HUDEP-2 (cell line): ENCODE data around the gene CORO7.
"Not testable (repeated sequence)": the region's sequence is repeated elsewhere in the genome, so short reads cannot be mapped to it uniquely, and the experiment has no call there.

Source experiments
- DNase-seq, 76 experiments: peaks; one replicate each; lab custom pipeline; 2025; ENCODE audit not compliant: unreplicated experiment in 76 of 76; lab: John Stamatoyannopoulos, UW

CORO7 gene

DNA sequence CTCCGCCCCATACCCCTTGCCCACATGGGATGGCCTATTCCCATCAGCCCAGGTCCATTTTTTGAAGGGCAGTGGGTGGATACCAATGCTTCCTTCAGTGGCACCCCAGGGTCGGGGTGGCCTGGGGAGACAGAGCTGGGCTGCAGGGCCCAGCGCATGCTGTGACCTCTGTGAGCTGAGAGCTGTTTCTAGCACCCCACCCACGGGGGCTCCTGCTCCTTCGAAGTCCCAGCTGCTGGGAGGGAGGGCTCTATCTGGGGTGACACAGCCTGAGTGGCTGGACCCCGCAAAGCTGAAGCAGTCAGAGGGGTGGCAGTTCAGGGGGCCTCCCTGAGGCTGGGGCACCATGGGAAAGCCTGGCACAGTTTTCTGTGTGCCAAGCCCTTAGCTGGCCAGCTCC, 76.0 kb downstream of the CORO7 start:
- no peak for DNase-seq

DNA sequence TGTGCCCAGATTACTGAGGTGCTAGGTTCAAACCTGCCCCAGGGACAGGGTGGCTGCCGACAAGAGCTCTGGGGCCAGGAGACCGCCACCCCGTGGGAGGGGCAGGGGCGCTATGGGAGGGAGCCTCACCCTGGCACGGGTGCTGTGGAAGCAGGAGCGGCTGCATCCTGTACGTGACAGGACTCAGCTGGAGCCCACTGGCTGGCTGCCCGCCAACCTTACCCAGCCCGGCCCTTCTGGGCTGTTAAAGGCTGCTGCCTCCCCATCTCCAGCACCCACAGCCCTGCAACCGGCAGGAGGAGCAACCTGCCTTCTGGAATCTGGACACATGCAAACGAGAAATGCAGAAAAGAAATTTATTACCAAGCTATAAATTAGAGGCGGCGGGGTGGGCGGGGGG, 76.5 kb downstream of the CORO7 start:
- DNase-seq: peak in 7 of 76 experiments; percentile 6 to 15 (median 10)

DNA sequence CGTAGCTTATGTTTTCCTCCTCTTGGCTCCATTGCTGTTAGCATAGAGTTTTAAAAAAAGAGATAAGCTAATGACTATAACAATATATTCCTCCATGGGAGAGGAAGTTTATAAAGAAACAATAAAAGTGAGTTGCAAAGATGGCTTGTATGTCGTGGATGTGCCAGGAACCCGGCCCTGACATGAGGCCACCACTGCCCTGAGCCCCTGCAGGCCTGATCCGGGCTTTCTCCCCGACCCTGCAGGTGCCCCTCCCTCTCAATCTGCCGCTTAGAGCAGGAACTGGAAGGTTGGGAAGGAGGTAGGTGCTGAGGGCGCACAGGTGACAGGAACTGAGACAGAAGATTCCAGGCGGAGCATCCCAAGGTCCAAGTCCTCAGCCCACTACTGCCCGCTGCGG, 76.9 kb downstream of the CORO7 start:
- no peak for DNase-seq

DNA sequence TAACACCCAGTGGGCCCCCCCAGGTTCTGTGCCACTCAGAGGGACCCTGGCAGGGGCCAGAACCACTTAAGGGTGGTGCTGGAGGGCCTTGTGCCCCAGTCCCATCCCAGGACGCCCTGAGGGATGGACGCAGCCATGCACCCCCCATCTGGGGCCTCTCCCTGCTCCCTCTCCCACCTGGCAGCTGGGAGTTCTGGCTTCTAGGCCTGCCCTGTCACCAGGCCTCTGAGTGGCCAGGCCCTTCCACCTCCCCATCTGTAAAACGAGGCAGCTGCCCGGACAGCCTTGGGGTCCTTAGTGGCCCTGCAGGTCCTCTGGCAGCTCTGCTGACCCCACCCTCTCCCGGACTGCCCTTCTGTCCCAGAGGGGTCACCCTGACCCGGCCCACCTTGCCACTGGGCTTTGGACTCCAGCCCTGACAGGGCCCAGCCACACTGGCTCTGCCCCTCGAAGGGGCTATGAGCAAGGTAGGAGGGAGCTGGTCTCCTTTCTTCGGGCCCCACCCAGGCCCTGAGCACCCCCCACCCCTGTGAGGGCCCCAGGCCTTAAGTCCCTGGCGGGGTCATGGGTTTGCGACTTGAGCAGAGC, 77.6 kb downstream of the CORO7 start:
- no peak for DNase-seq

DNA sequence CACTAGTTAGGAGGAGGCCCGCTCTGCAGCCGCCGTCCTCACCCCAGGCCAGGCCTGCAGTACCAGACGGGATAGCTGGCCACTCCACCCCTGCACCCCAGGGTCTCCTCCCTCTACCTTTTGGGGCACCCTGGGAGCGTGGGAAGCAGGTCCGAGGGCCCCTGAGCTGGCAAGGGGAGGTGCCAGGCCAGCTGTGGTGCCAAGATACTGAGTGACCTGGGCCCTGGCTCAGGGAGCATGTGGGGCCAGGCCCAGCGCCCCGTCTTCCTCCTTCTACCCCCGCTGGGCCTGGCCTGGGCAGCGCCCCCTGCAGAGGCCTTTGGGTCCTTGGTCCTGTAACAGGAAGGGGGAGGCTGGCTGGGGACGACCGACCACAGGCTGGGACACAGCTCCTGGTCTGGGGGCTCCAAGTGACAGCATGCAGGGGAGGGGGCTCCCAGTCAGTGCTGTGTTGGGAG, 78.2 kb downstream of the CORO7 start:
- DNase-seq: no peak

DNA sequence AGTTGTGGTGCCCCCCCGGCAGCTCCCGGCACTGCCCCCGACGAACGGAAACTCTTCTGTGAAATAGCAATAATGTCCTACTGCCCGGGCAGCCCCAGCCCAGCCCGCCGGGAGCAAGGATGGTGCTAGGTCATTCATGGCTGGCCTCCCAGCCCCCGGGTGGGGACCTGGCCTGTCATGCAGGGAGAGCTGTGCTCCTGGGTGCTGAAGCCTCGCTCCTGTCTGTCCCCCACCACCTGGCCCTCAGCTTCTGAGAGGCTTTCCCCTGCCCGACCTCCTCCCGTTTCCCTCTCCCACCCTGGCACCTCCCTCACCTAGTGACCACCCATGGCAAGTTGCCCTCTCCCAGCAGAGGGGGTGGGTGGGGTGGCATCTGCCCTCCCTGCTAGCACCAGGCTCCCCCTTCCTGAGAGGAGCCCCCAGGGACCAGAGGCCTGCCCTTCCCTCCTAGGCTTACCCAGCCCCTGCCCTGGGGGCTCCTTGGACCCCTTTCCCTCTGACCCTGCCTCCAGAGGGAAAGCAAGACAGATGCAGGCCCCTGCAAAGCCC, 78.8 kb downstream of the CORO7 start:
- DNase-seq: no peak

DNA sequence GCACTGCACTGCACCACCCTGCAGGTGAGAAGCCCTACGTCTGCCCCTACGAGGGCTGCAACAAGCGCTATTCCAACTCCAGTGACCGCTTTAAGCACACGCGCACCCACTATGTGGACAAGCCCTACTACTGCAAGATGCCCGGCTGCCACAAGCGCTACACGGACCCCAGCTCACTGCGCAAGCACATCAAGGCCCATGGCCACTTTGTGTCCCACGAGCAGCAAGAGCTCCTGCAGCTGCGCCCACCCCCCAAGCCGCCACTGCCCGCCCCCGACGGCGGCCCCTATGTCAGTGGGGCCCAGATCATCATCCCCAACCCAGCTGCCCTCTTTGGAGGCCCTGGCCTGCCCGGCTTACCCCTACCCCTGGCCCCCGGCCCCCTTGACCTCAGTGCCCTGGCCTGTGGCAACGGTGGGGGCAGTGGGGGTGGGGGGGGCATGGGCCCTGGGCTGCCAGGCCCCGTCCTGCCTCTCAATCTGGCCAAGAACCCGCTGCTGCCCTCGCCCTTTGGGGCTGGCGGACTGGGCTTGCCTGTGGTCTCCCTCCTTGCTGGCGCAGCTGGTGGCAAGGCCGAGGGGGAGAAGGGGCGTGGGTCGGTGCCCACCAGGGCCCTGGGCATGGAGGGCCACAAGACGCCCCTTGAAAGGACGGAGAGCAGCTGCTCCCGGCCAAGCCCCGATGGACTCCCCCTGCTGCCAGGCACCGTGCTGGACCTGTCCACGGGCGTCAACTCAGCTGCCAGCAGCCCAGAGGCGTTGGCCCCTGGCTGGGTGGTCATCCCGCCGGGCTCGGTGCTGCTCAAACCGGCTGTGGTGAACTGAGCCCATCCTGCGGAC, 79.5 kb downstream of the CORO7 start:
- DNase-seq: no peak

DNA sequence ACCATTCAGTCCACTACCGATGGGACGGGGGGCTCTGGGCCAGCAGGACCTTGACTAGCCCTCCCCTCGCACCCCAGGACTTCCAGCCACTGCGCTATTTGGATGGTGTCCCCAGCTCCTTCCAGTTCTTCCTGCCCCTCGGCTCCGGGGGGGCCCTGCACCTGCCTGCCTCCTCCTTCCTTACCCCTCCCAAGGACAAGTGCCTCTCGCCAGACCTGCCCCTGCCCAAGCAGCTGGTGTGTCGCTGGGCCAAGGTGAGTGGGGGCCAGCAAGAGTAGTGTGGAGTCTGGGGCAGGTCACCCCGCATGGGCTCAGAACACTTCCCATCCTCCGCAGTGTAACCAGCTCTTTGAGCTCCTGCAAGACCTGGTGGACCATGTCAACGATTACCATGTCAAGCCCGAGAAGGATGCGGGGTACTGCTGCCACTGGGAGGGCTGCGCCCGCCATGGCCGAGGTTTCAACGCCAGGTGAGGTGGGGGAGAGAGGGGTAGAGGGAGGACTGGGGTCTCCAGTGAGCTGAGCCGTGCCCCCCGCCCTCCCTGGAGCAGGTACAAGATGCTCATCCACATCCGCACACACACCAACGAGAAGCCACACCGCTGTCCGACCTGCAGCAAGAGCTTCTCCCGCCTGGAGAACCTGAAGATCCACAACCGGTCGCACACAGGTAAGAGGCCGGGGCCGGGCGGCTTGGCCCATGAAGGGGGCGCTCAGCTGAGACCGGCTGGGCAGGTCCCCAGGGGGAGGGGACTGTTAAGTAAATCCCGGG, 81.5 kb downstream of the CORO7 start:
- DNase-seq: no peak

DNA sequence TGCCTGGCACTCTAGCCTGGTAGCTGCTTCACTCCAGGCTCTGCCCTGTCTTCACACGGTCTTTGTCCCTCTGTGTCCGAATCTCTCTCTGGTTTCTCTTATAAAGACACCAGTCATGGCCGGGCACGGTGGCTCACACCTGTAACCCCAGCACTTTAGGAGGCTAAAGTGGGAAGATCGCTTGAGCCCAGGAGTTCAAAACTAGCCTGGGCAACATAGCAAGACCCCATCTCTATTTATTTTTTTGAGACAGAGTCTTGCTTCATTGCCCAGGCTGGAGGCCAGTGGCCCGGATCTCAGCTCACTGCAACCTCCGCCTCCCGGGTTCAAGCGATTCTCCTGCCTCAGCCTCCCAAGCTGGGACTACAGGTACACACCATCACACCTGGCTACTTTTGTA, 82.7 kb downstream of the CORO7 start:
- not testable (repeated sequence) for DNase-seq

DNA sequence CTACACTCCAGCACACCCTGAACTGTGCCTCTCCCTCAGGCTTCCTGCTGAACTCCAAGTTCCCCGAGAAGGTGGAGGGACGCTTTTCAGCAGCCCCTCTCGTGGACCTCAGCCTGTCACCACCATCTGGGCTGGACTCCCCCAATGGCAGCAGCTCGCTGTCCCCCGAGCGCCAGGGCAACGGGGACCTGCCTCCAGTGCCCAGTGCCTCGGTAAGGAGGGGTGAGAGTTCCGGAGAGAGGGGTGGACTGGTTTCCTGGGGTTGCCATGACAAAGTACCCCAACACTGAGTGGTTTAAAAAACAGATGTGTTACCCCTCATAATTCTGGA, 83.1 kb downstream of the CORO7 start:
- DNase-seq: no peak

DNA sequence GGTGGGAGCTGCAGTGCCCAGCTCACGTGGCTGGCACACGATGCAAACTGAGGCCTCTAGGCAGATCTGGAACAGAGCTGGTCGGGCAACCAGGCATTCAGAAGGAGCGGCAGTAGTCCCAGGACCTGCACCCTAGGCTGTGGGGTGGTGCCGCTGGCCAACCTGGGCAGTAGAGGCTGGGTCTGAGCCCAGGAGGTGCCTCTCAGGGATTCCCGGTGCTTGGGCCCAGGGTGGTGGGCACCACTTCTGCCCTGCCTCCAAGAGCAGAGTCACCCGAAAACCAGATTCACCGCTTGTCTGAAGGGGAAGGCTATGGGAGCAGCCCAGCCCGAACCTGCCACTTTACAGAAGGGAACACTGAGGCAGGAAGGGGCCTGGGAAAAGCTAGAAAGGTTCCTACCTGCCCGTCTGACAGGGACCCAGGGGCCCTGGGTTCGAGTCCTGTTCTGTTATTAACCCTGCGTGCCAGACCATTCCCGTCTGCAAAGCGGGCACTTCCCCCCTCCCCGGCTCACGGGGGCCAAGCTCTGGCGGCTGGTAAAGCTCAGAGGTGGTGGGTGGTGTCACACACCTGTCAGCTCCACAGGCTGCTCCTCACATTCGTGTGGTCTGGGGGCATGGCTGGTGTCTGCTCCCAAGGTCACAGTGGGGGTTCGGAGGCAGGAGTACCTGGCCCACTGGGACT, 83.6 kb downstream of the CORO7 start:
- DNase-seq: no peak

DNA sequence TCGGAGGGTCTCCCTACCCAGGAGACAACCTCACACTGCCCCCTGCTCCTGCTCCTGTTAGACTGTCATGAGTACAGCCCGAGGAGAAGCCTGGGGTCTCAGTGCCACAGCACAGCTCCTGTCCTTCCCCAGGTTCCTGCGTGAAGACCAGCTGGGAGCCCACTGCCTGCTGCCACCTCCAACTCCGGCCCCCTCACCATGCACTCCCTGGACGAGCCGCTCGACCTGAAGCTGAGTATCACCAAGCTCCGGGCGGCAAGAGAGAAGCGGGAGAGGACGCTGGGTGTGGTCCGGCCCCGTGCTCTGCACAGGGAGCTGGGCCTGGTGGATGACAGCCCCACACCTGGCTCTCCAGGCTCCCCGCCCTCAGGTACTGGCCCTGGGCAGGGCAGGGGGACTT, 84.3 kb downstream of the CORO7 start:
- no peak for DNase-seq

DNA sequence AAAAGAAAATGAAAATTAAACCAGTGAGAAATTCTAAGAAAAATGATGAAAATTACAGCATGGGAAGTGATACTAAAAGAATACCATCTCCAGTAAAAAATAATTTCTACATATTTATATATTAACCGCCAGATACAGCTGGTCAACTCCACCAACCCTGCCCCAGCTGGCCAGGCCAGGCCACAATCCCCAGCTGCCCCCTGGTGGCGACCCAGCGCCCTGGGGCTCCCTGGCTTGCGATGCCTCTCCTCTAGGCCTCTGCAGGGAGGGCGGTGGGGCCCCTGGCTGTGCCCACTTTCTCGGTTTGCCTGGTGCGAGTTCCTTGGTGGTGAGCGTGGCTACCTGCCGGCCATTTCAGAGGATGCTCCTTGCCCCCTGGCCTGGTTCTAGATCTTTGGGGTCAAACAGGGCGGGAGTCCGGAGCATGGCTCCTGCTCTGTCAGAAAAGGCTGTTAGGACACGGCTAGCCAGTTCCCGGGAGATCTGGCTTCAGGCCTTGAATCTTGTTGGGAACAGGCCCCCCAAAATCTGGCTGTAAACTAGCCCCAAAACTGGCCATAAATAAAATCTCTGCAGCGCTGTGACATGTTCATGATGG, 86.0 kb downstream of the CORO7 start:
- peak in 56 of 76 experiments; percentile 5 to 75 (median 46) for DNase-seq

DNA sequence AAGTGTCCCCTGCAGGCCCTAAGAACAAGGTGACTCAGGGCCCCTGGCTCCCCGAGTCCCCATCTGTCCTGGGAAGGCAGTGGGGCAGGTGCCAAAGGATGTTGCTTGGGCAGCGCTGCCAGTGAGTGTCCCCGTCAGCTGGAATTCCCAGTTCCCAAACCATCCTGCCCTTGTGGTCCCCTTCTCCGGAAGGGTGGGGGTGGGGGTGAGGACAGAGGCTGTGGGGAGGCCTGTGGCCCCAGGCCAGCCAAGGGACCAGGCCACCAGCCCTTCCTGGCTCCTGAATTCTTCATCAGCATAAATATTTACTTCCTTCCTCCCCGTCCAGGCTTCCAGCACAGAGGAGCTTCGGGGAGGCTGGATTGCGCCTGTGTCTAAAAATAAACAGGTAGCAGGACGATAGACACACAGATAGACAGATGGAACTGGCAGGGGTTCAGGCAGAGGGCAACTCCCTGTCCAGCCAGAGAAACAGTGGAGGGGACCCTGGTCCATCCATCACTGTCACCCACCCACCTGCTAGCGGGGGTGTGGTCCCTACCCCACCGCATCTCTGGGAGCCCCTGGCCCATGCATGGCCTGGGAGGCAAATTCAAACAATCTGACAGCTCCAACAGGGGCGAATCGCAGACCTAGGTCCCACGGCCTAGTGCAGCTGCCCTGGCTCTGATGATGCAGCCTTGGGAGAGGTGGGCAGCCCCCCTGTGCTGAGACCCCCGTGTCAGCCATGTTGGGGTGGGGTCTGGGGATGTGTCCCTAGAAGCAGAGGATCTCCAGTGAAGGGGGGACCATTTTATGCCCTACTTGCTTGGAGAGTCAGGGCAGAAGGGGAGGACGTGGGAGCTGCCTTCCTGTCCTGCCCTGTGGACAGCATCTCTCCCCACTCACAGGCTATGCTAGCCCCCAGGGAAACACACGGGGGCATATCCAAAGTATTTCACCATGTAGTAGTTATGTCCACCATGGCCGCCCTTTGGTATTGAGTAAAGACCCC, 87.3 kb downstream of the CORO7 start:
- no peak for DNase-seq

DNA sequence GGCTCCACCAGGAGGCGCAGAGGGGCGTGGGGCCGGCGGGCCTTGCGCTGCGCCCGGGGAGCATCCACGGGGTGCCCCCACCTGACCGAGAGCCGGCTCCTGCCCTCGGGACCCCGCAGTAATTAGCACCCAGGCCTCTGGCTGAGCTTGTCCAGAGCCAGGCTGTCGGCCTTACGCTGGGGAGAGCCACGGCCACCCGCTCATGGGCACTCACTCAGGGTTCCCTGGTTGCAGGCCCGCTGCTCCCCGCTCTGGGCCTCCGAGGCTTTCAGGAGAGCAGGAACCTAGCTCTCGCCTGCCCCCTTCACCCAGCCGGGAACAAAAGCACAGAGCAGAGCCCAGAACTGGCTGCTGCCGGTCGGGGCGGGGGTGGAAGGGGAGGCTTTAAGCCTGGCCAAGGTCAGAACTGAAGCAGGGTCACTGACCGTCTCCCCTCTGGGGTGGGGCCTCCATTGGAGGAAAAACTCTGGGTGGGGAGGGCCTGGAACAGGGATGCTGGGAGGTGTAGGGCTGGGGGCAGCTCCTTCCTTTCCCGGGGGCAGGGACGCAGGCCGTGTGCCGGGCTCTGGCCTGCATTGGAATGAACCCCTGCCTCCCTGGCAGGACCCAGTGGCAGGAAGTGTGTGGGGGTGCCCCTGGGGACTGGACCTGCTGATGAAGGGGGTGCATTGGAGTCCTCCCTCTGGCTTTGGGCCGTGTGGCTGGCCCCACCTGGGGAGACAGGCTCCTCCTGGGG, 88.2 kb downstream of the CORO7 start:
- DNase-seq: peak in 56 of 76 experiments; percentile 11 to 72 (median 42)

DNA sequence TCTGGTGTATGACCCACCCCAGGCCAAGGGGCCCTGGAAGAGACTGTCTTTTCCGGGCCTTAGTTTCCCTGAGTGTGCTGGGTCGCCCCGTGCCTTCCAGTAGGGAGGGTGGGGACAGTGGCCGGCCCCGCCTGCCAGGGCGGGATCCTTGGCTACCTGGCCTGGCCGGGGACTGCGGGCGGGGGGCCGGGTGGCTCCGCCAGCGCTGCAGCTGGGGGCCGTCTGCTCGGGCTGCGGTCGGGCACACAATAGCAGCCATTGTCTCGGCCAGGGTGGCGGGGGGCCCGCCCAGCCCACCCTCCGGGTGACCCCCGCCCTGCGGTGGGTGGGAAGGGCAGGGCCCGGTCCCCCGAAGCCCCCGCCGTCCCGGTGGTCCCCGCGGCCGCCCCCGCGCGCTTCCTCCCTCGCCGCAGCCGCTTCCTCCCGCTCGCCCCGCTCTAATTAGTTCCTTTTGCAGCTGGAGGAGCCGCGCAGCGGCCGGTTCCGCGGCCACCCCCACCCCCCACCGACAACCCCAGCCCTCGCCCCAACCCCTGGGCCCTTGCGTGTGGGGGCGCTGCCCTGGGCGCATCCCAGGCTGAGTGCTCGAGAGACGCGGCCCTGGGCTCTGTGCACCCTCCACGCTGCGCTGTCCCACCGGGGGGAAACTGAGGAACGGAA, 88.9 kb downstream of the CORO7 start:
- DNase-seq: no peak

DNA sequence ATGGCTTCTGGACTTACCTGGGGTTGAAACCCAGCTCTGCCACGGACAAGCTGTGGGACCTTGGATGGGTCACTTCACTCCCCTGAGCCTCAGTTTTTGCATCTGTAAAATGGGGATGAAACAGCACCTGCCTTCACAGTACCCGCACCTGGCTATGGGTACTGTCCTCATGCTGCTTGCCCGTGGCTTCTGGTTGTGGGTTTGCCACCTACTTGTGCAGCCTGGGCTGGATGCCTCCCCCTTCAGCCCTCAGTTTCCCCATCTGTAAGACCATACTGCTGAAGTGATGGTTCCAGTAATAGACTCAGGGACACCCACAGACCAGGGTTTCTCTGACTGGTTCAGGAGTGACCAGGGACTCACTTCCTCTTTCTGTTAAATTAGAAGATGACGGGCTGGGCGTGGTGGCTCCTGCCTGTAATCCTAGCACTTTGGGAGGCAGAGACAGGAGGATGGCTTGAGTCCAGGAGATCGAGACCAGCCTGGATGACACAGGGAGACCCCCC, 91.1 kb downstream of the CORO7 start:
- peak in 1 of 76 experiments; percentile 12 for DNase-seq
